ENCODE results near the gene RBP2.

RBP2 gene

GRCh38 chr3:139457066-139457465 is 19.2 kb downstream of the RBP2 start:
- no peaks in the 10 kb centered on the region for H3K36me3 ChIP-seq (ENCODE audit: control insufficient read depth, insufficient read depth, low read length)
- no CpG with 5 or more reads among the region's 3 CpGs for WGBS (ENCODE audit: extremely low coverage, insufficient coverage, low lambda C conversion rate)
- H2BK120ac ChIP-seq (ENCODE audit: low read depth, low read length): no peak overlapping the region
- no peak overlapping the region for H3K27ac ChIP-seq (ENCODE audit: low read depth, low read length)
- H3K4ac ChIP-seq (ENCODE audit: low read depth, low read length): no peak overlapping the region
- no peak for DNase-seq
- H3K23ac ChIP-seq (ENCODE audit: low read length): no peak overlapping the region
- H2BK5ac ChIP-seq (ENCODE audit: low read length): no peak overlapping the region
- no peak overlapping the region for H4K8ac ChIP-seq (ENCODE audit: low read depth, low read length)
- no peak overlapping the region for H3K4me2 ChIP-seq (ENCODE audit: low read length)
- no peaks in the 10 kb centered on the region for H3K27me3 ChIP-seq (ENCODE audit: insufficient read depth, low read length, poor library complexity)
- H2BK15ac ChIP-seq (replicated peaks; ENCODE audit: low read depth): no peak overlapping the region
- no peaks in the 10 kb centered on the region for H3K79me1 ChIP-seq (ENCODE audit: low read length)
- no peak overlapping the region for H3K18ac ChIP-seq (ENCODE audit: low read length)
- no peaks in the 10 kb centered on the region for H3K79me2 ChIP-seq (ENCODE audit: control insufficient read depth, insufficient read depth, low read length)
- H3K9ac ChIP-seq (ENCODE audit: low read length): no peak overlapping the region
- no peak overlapping the region for H4K5ac ChIP-seq (ENCODE audit: low read length)
- no peaks in the 10 kb centered on the region for H3K4me1 ChIP-seq (ENCODE audit: control insufficient read depth, low read depth, low read length)
- no peak overlapping the region for H3K4me3 ChIP-seq (ENCODE audit: low read length)
- H2AK5ac ChIP-seq (ENCODE audit: low read length): no peak overlapping the region
- H3K56ac ChIP-seq (ENCODE audit: low read length): no peak overlapping the region

- Histone ChIP-seq H3K36me3 (ENCODE audit: control insufficient read depth, insufficient read depth, low read length) (no peaks in the 10 kb centered on the region), H3K27ac (ENCODE audit: low read depth, low read length) (no peak overlapping the region), H4K5ac (ENCODE audit: low read length) (no peak overlapping the region), H3K27me3 (ENCODE audit: insufficient read depth, low read length, poor library complexity) (no peaks in the 10 kb centered on the region), H3K79me2 (ENCODE audit: control insufficient read depth, insufficient read depth, low read length) (no peaks in the 10 kb centered on the region), H2BK15ac (replicated peaks; ENCODE audit: low read depth) (no peak overlapping the region), H2BK120ac (ENCODE audit: low read depth, low read length) (no peak overlapping the region), H3K9ac (ENCODE audit: low read length) (no peak overlapping the region), H3K18ac (ENCODE audit: low read length) (no peak overlapping the region), H2AK5ac (ENCODE audit: low read length) (no peak overlapping the region), H3K4ac (ENCODE audit: low read depth, low read length) (no peak overlapping the region), H3K4me2 (ENCODE audit: low read length) (no peak overlapping the region), H3K56ac (ENCODE audit: low read length) (no peak overlapping the region), H4K8ac (ENCODE audit: low read depth, low read length) (no peak overlapping the region), H2BK5ac (ENCODE audit: low read length) (no peak overlapping the region), H3K4me1 (ENCODE audit: control insufficient read depth, low read depth, low read length) (no peaks in the 10 kb centered on the region), H3K4me3 (ENCODE audit: low read length) (no peak overlapping the region), H3K79me1 (ENCODE audit: low read length) (no peaks in the 10 kb centered on the region), H3K23ac (ENCODE audit: low read length) (no peak overlapping the region)
- no CpG with 5 or more reads among the region's 4 CpGs for WGBS (ENCODE audit: extremely low coverage, insufficient coverage, low lambda C conversion rate)
- DNase-seq: no peak
Observed at GRCh38 chr3:139456386-139456785, 19.9 kb downstream of the RBP2 start.

GRCh38 chr3:139455855-139456254 is 20.5 kb downstream of the RBP2 start:
- no peak overlapping the region for H3K4ac ChIP-seq (ENCODE audit: low read depth, low read length)
- H2BK120ac ChIP-seq (ENCODE audit: low read depth, low read length): no peak overlapping the region
- H2BK15ac ChIP-seq (replicated peaks; ENCODE audit: low read depth): no peak overlapping the region
- H2AK5ac ChIP-seq (ENCODE audit: low read length): no peak overlapping the region
- H3K4me2 ChIP-seq (ENCODE audit: low read length): no peak overlapping the region
- H3K4me1 ChIP-seq (ENCODE audit: control insufficient read depth, low read depth, low read length): no peaks in the 10 kb centered on the region
- H3K27me3 ChIP-seq (ENCODE audit: insufficient read depth, low read length, poor library complexity): no peaks in the 10 kb centered on the region
- H4K5ac ChIP-seq (ENCODE audit: low read length): no peak overlapping the region
- DNase-seq: peak; percentile 64
- no peak overlapping the region for H3K4me3 ChIP-seq (ENCODE audit: low read length)
- no peak overlapping the region for H3K56ac ChIP-seq (ENCODE audit: low read length)
- no peak overlapping the region for H3K18ac ChIP-seq (ENCODE audit: low read length)
- H3K79me1 ChIP-seq (ENCODE audit: low read length): no peaks in the 10 kb centered on the region
- WGBS (ENCODE audit: extremely low coverage, insufficient coverage, low lambda C conversion rate): no CpG with 5 or more reads among the region's 3 CpGs
- H3K9ac ChIP-seq (ENCODE audit: low read length): no peak overlapping the region
- H3K23ac ChIP-seq (ENCODE audit: low read length): no peak overlapping the region
- no peak overlapping the region for H2BK5ac ChIP-seq (ENCODE audit: low read length)
- H4K8ac ChIP-seq (ENCODE audit: low read depth, low read length): no peak overlapping the region
- no peaks in the 10 kb centered on the region for H3K79me2 ChIP-seq (ENCODE audit: control insufficient read depth, insufficient read depth, low read length)
- no peak overlapping the region for H3K27ac ChIP-seq (ENCODE audit: low read depth, low read length)
- H3K36me3 ChIP-seq (ENCODE audit: control insufficient read depth, insufficient read depth, low read length): no peaks in the 10 kb centered on the region

GRCh38 chr3:139455206-139455605 is 21.1 kb downstream of the RBP2 start:
- H3K4ac ChIP-seq (ENCODE audit: low read depth, low read length): no peak overlapping the region
- H4K5ac ChIP-seq (ENCODE audit: low read length): no peak overlapping the region
- H3K4me2 ChIP-seq (ENCODE audit: low read length): no peak overlapping the region
- no peak overlapping the region for H4K8ac ChIP-seq (ENCODE audit: low read depth, low read length)
- no peak overlapping the region for H3K56ac ChIP-seq (ENCODE audit: low read length)
- no peak overlapping the region for H3K4me3 ChIP-seq (ENCODE audit: low read length)
- no peak overlapping the region for H3K27ac ChIP-seq (ENCODE audit: low read depth, low read length)
- no peaks in the 10 kb centered on the region for H3K36me3 ChIP-seq (ENCODE audit: control insufficient read depth, insufficient read depth, low read length)
- H3K79me2 ChIP-seq (ENCODE audit: control insufficient read depth, insufficient read depth, low read length): no peaks in the 10 kb centered on the region
- H3K18ac ChIP-seq (ENCODE audit: low read length): no peak overlapping the region
- no peak overlapping the region for H2BK5ac ChIP-seq (ENCODE audit: low read length)
- H3K79me1 ChIP-seq (ENCODE audit: low read length): no peaks in the 10 kb centered on the region
- WGBS (ENCODE audit: extremely low coverage, insufficient coverage, low lambda C conversion rate): no CpG with 5 or more reads among the region's 1 CpG
- no peak overlapping the region for H3K9ac ChIP-seq (ENCODE audit: low read length)
- H2BK15ac ChIP-seq (replicated peaks; ENCODE audit: low read depth): no peak overlapping the region
- DNase-seq: no peak
- no peak overlapping the region for H2AK5ac ChIP-seq (ENCODE audit: low read length)
- H2BK120ac ChIP-seq (ENCODE audit: low read depth, low read length): no peak overlapping the region
- H3K23ac ChIP-seq (ENCODE audit: low read length): no peak overlapping the region
- H3K4me1 ChIP-seq (ENCODE audit: control insufficient read depth, low read depth, low read length): no peaks in the 10 kb centered on the region
- H3K27me3 ChIP-seq (ENCODE audit: insufficient read depth, low read length, poor library complexity): no peaks in the 10 kb centered on the region

- WGBS (ENCODE audit: extremely low coverage, insufficient coverage, low lambda C conversion rate): no CpG with 5 or more reads among the region's 2 CpGs
- Histone ChIP-seq H2BK120ac (ENCODE audit: low read depth, low read length) (no peak overlapping the region), H3K36me3 (ENCODE audit: control insufficient read depth, insufficient read depth, low read length) (no peaks in the 10 kb centered on the region), H2AK5ac (ENCODE audit: low read length) (no peak overlapping the region), H3K18ac (ENCODE audit: low read length) (no peak overlapping the region), H3K23ac (ENCODE audit: low read length) (no peak overlapping the region), H3K4me2 (ENCODE audit: low read length) (no peak overlapping the region), H3K79me1 (ENCODE audit: low read length) (no peaks in the 10 kb centered on the region), H3K4me3 (ENCODE audit: low read length) (no peak overlapping the region), H3K56ac (ENCODE audit: low read length) (no peak overlapping the region), H2BK15ac (replicated peaks; ENCODE audit: low read depth) (no peak overlapping the region), H3K79me2 (ENCODE audit: control insufficient read depth, insufficient read depth, low read length) (no peaks in the 10 kb centered on the region), H2BK5ac (ENCODE audit: low read length) (no peak overlapping the region), H3K4me1 (ENCODE audit: control insufficient read depth, low read depth, low read length) (no peaks in the 10 kb centered on the region), H3K4ac (ENCODE audit: low read depth, low read length) (no peak overlapping the region), H4K8ac (ENCODE audit: low read depth, low read length) (no peak overlapping the region), H3K27ac (ENCODE audit: low read depth, low read length) (no peak overlapping the region), H4K5ac (ENCODE audit: low read length) (no peak overlapping the region), H3K27me3 (ENCODE audit: insufficient read depth, low read length, poor library complexity) (no peaks in the 10 kb centered on the region), H3K9ac (ENCODE audit: low read length) (no peak overlapping the region)
- no peak for DNase-seq
Observed at GRCh38 chr3:139454346-139454745, 22.0 kb downstream of the RBP2 start.

GRCh38 chr3:139450159-139450558 is 26.2 kb downstream of the RBP2 start:
- H3K18ac ChIP-seq (ENCODE audit: low read length): no peak overlapping the region
- no peak overlapping the region for H4K5ac ChIP-seq (ENCODE audit: low read length)
- H3K36me3 ChIP-seq (ENCODE audit: control insufficient read depth, insufficient read depth, low read length): no peaks in the 10 kb centered on the region
- no peak overlapping the region for H3K4ac ChIP-seq (ENCODE audit: low read depth, low read length)
- H2AK5ac ChIP-seq (ENCODE audit: low read length): no peak overlapping the region
- DNase-seq: no peak
- no peak overlapping the region for H3K23ac ChIP-seq (ENCODE audit: low read length)
- no peak overlapping the region for H3K56ac ChIP-seq (ENCODE audit: low read length)
- H3K4me2 ChIP-seq (ENCODE audit: low read length): no peak overlapping the region
- no peak overlapping the region for H2BK120ac ChIP-seq (ENCODE audit: low read depth, low read length)
- no peaks in the 10 kb centered on the region for H3K4me1 ChIP-seq (ENCODE audit: control insufficient read depth, low read depth, low read length)
- no peak overlapping the region for H3K4me3 ChIP-seq (ENCODE audit: low read length)
- no peaks in the 10 kb centered on the region for H3K79me2 ChIP-seq (ENCODE audit: control insufficient read depth, insufficient read depth, low read length)
- H3K79me1 ChIP-seq (ENCODE audit: low read length): no peaks in the 10 kb centered on the region
- H3K27me3 ChIP-seq (ENCODE audit: insufficient read depth, low read length, poor library complexity): no peaks in the 10 kb centered on the region
- H4K8ac ChIP-seq (ENCODE audit: low read depth, low read length): no peak overlapping the region
- H3K9ac ChIP-seq (ENCODE audit: low read length): no peak overlapping the region
- no peak overlapping the region for H3K27ac ChIP-seq (ENCODE audit: low read depth, low read length)
- no peak overlapping the region for H2BK5ac ChIP-seq (ENCODE audit: low read length)
- no peak overlapping the region for H2BK15ac ChIP-seq (replicated peaks; ENCODE audit: low read depth)

Data from mesendoderm (in vitro differentiated cells).